GM12874 (cell line): ENCODE results near the gene FNDC3B.

Experiments
- CTCF ChIP-seq: IDR thresholded peaks from 2 replicates; pipeline ENCODE4 v1.5.1; 2011; ENCODE audit warnings: low read depth, mild to moderate bottlenecking, control low read depth, low read length, moderate library complexity; ENCODE audit not compliant: insufficient read depth

The FNDC3B gene

DNA sequence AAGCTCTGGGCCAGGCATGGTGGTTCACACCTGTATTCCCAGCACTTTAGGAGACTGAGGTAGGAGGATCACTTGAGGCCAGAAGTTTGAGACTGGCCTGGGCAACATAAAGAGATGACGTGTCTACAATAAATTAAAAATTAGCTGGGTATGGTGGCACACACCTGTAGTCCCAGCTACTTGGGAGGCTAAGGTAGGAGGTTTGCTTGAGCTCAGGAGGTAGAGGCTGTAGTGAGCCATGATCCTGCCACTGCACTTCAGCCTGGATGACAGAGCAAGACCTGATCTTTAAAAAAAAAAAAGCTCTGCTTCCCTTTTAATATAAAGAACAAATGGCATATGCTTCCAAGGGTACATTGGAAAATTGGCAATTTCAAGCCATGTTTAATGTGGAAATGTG, 46.7 kb downstream of the FNDC3B start:
- TF ChIP-seq CTCF: no peak

- no peak for TF ChIP-seq CTCF
Measured at GRCh38 chr3:172087198-172087597, 47.8 kb downstream of the FNDC3B start.

DNA sequence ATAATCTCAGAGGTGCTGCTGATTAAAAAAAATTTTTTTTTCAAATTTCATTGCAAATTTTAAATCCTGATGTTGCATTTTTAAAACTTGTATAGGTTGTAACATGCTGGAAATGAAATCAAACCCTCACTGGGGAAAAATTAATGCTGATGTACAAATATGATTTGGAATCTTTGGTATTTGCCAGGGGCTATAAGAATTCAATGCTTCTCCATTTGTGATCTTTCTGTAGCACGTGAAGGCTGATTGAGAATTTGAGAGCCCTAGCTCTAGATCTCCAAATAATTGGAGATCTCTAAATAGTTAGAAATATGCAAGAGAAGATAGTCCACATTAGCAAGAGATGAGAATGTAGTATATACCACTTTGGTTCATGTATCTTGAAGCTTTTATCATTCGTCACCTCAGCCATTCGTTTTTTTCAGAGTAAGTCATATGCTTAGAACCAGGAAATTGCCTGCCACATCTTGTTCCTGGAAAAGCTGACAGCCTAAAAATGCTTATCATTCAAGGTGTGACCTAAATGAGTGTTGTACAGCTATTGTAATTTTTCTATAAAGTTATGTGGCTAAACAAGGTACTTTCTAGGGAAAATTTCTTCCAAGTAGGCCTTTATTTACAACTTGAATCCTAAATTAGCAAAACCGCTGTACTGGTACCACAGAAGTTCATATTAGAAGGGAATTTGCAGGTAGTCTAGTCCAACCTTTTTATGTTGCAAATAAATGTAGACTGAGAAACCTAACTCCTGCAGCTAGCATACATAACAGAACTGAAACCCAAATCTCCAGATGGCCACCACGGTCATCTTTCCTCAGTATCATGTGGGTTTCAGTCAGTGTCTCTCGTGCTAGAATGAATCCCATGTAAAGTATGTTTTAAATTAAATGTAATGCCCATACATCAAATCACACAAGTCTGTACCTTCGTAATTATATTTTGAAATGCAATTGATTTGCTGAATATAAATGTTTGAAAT, 48.5 kb downstream of the FNDC3B start:
- no peak for TF ChIP-seq CTCF

DNA sequence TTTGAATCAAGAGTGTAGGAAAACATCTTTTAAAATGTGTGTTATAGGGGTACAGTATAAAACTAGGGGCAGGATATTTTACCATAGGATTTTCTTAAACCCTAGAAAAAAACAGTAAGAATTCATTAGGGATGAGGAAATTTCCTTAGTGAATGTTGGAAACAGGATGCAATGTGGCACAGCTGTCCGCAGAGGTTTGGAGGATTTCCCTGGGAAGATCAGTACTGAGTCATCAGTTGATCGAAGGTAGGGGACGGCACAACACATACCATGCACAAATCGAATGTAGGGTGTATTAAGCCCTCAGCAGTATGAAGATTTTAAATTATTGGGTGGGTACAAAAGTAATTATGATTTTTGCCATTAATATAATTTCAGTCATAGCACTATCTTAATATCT, 49.9 kb downstream of the FNDC3B start:
- no peak for TF ChIP-seq CTCF

DNA sequence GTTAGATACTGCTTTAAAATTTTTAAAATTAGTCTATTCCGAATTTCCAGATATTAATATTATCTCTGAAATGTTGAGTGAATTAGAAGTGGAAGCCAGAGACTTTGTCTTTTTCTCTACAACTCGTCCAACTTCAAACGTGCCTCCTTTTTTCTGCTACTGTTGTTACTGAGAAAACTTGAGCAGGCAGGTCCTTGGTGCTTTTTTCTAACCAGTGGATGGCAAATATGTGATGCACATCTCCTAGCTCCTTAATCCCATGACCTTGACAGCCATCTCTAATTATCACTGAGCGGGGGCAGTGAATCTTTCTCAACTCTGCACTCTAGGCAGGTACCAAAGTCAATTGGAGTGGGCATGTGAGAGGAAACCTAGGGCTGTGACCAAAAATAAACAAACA, 50.7 kb downstream of the FNDC3B start:
- no peak for TF ChIP-seq CTCF

GRCh38 chr3:172092658-172093057, 53.3 kb downstream of the FNDC3B start:
- TF ChIP-seq CTCF: no peak

GRCh38 chr3:172094621-172095557, 55.5 kb downstream of the FNDC3B start:
- TF ChIP-seq CTCF: peak; percentile 42; the same call in 1 of the 2 replicates
